ENCODE data around the gene SNX2. TPM values are rescaled to one million over a fixed set of nuclear protein-coding genes. Genes with fewer than 3 reads are reported as not detected.

The SNX2 gene
- total RNA-seq, 2 experiments from 2014 or later, result 42.0 to 48.3 TPM

- POLR2A ChIA-PET, result interaction anchor here (1.2 to 1.7 kb wide), 2 partner anchors 24 to 70 kb away, joined by 3 to 5 read pairs; partner anchors contain the start of gene SNX24
- TF ChIP-seq CTCF (IDR thresholded peaks at IDR 0.05), result no peak
Observed at GRCh38 chr5:122775550-122776542, 966 bp downstream of the SNX2 start.

GRCh38 chr5:122778157-122778556 lies 3.3 kb downstream of the SNX2 start:
- peaks cover 37% of the 10 kb centered on the region for H3K4me1 Mint-ChIP-seq (ENCODE audit: low read depth)
- H3K27ac Mint-ChIP-seq, result no peak overlapping the region
- peaks cover 12% of the 10 kb centered on the region for H3K36me3 Mint-ChIP-seq (ENCODE audit: low read depth)
- no peak for DNase-seq
- ChIA-PET CTCF (interaction anchor here (0.7 to 1.1 kb wide), 3 partner anchors 9 to 68 kb away, joined by 3 to 4 read pairs (median 3); no protein-coding TSS in a partner anchor), POLR2A (no interaction called here)
- no peak overlapping the region for H3K4me3 Mint-ChIP-seq
- intact Hi-C loops (cut with micrococcal nuclease), result loop anchor here (10.0 kb wide), 1 partner anchor 67 kb away; the partner anchor contains the start of gene SNX24
- no peak for TF ChIP-seq CTCF (IDR thresholded peaks at IDR 0.05)
- no peaks in the 10 kb centered on the region for H3K27me3 Mint-ChIP-seq
- no peak for ATAC-seq
- H3K9me3 Mint-ChIP-seq, result no peaks in the 10 kb centered on the region

More at GRCh38 chr5:122775550-122776542, 966 bp downstream of the SNX2 start:
- no peak for ATAC-seq
- H3K4me3 Mint-ChIP-seq, result peak overlapping the region; percentile 91
- intact Hi-C loops (cut with micrococcal nuclease), result loop anchor here (10.0 kb wide), 1 partner anchor 69 kb away; the partner anchor contains the start of gene SNX24
- peaks cover 9% of the 10 kb centered on the region for H3K36me3 Mint-ChIP-seq (ENCODE audit: low read depth)
- H3K4me1 Mint-ChIP-seq (ENCODE audit: low read depth), result peaks cover 31% of the 10 kb centered on the region
- CTCF ChIA-PET, result no interaction called here
- H3K27me3 Mint-ChIP-seq, result no peaks in the 10 kb centered on the region
- no peaks in the 10 kb centered on the region for H3K9me3 Mint-ChIP-seq
- no peak for DNase-seq
- peak overlapping the region; percentile 87 for H3K27ac Mint-ChIP-seq

- Mint-ChIP-seq H3K9me3 (no peaks in the 10 kb centered on the region), H3K27me3 (no peaks in the 10 kb centered on the region), H3K4me3 (no peak overlapping the region), H3K4me1 (ENCODE audit: low read depth) (peaks cover 45% of the 10 kb centered on the region), H3K27ac (no peak overlapping the region), H3K36me3 (ENCODE audit: low read depth) (peaks cover 12% of the 10 kb centered on the region)
- ChIA-PET POLR2A (no interaction called here), CTCF (no interaction called here)
- intact Hi-C loops (cut with micrococcal nuclease), result loop anchor here (10.0 kb wide), 1 partner anchor 65 kb away; the partner anchor contains the start of gene SNX24
- DNase-seq, result no peak
- ATAC-seq, result no peak
- no peak for TF ChIP-seq CTCF (IDR thresholded peaks at IDR 0.05)
Observed at GRCh38 chr5:122779451-122779850, 4.6 kb downstream of the SNX2 start.

- H3K27me3 Mint-ChIP-seq, result no peaks in the 10 kb centered on the region
- no peak overlapping the region for H3K27ac Mint-ChIP-seq
- peaks cover 4% of the 10 kb centered on the region for H3K9me3 Mint-ChIP-seq
- ATAC-seq (no peak), DNase-seq (no peak)
- peaks cover 19% of the 10 kb centered on the region for H3K36me3 Mint-ChIP-seq (ENCODE audit: low read depth)
- TF ChIP-seq CTCF (IDR thresholded peaks at IDR 0.05), result no peak
- ChIA-PET CTCF (no interaction called here), POLR2A (no interaction called here)
- H3K4me1 Mint-ChIP-seq (ENCODE audit: low read depth), result peaks cover 46% of the 10 kb centered on the region
- H3K4me3 Mint-ChIP-seq, result no peak overlapping the region
- intact Hi-C loops (cut with micrococcal nuclease), result no loop called here
Observed at GRCh38 chr5:122780296-122780695, 5.4 kb downstream of the SNX2 start.

GRCh38 chr5:122781465-122781864 lies 6.6 kb downstream of the SNX2 start:
- peaks cover 9% of the 10 kb centered on the region for H3K9me3 Mint-ChIP-seq
- no peak overlapping the region for H3K4me3 Mint-ChIP-seq
- peaks cover 25% of the 10 kb centered on the region for H3K36me3 Mint-ChIP-seq (ENCODE audit: low read depth)
- peaks cover 46% of the 10 kb centered on the region for H3K4me1 Mint-ChIP-seq (ENCODE audit: low read depth)
- no peak overlapping the region for H3K27ac Mint-ChIP-seq
- ATAC-seq (no peak), DNase-seq (no peak)
- CTCF ChIA-PET, result no interaction called here
- intact Hi-C loops (cut with micrococcal nuclease), result no loop called here
- no peaks in the 10 kb centered on the region for H3K27me3 Mint-ChIP-seq
- POLR2A ChIA-PET, result no interaction called here
- TF ChIP-seq CTCF (IDR thresholded peaks at IDR 0.05), result no peak

Data from activated CD8-positive, alpha-beta T cell treated with anti-CD3 and anti-CD28 coated beads for 36 hours (primary cell).